Suprapubic skin (tissue), 3 donors: ENCODE results near the gene ARAF.

Experiments
- CTCF ChIP-seq, 2 donors: fragments of 200-600 bp in 1 of 2; fragments of 450-650 bp in 1 of 2; sonication (generic) in 1 of 2; IDR thresholded peaks; one replicate each; pipeline ENCODE4 v1.5.1; 2016 to 2019; ENCODE audit warnings: antibody characterized with exemption in 2 of 2, mild to moderate bottlenecking in 1 of 2, moderate library complexity in 1 of 2
- POLR2AphosphoS5 ChIP-seq, 3 donors: sonication (generic); formaldehyde crosslinking; IDR thresholded peaks; one replicate each; pipeline ENCODE4 v1.6.1; 2017; ENCODE audit warnings: antibody characterized with exemption in 3 of 3

- TF ChIP-seq CTCF (IDR thresholded peaks at IDR 0.05): no peak
- no peak for TF ChIP-seq POLR2AphosphoS5 (IDR thresholded peaks at IDR 0.05)
Observed at GRCh38 chrX:47607091-47607490, 46.1 kb downstream of the ARAF start.
